Coronary artery (tissue), 2 donors: ENCODE measurements around the gene HSP90AB1.

Experiments
- DNase-seq: peaks from one replicate; pipeline ENCODE4 v3.0.0-alpha.2; 2017; ENCODE audit warnings: low spot score
- H3K27ac ChIP-seq, 2 donors: fragments of 200-600 bp; sonication (generic); one replicate each; pipeline ENCODE4 v1.5.1; 2016 to 2019
- H3K4me3 ChIP-seq: fragments of 200-600 bp; sonication (generic); 2 replicates; pipeline ENCODE4 v1.5.1; 2016; ENCODE audit warnings: mild to moderate bottlenecking, moderate library complexity
- TF ChIP-seq, protein P1 (sequence below): fragments of 200-600 bp; sonication (generic); IDR thresholded peaks from one replicate; pipeline ENCODE4 v1.5.1; 2019; ENCODE audit warnings: antibody characterized with exemption

The HSP90AB1 gene

DNA sequence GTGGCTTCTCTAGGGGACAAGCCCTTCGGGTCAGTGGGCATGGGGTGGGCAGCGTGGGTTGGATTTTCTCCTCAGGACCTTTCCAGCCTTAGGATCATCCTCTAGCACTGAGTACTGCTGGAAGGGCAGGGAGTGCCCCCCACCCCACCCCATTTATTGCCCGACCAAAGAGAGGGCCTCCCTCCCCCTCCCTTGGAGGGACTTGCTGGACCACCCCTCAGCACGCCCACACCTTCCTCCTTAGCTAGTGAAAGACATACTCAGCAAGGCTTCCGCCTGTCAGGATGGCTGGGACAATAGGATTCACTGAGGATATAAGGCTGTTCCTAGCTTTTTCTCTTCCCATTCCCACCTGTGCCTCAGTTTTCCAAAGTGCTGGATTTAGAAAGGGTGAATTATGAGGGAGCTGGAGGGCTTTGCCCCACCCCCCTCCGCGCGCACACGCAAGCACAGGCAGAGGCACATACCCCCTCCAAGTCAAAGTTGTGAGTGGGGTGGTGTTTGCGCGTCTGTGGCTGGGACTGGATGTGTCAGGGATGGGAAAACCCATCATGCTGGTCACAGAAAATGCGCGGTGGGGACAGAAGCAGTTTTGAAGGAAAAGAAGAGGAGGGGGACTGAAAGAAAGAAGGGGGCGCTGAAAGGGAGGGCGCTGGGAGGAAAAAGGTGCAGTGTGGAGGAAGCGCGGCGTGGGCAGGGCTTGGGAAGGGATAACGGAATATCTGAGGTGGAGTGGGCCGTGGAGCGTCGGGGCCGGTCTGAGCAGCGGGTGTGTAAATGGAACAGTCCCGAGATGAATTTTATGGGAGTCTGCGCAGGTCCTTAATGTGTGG is 24.2 kb upstream of the HSP90AB1 start:
- peak overlapping the region; percentile 88 for H3K4me3 ChIP-seq
- TF ChIP-seq, protein P1, sequence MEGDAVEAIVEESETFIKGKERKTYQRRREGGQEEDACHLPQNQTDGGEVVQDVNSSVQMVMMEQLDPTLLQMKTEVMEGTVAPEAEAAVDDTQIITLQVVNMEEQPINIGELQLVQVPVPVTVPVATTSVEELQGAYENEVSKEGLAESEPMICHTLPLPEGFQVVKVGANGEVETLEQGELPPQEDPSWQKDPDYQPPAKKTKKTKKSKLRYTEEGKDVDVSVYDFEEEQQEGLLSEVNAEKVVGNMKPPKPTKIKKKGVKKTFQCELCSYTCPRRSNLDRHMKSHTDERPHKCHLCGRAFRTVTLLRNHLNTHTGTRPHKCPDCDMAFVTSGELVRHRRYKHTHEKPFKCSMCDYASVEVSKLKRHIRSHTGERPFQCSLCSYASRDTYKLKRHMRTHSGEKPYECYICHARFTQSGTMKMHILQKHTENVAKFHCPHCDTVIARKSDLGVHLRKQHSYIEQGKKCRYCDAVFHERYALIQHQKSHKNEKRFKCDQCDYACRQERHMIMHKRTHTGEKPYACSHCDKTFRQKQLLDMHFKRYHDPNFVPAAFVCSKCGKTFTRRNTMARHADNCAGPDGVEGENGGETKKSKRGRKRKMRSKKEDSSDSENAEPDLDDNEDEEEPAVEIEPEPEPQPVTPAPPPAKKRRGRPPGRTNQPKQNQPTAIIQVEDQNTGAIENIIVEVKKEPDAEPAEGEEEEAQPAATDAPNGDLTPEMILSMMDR, result no peak
- peak overlapping the region; percentile 91 to 99 for H3K27ac ChIP-seq
- DNase-seq, result no peak

DNA sequence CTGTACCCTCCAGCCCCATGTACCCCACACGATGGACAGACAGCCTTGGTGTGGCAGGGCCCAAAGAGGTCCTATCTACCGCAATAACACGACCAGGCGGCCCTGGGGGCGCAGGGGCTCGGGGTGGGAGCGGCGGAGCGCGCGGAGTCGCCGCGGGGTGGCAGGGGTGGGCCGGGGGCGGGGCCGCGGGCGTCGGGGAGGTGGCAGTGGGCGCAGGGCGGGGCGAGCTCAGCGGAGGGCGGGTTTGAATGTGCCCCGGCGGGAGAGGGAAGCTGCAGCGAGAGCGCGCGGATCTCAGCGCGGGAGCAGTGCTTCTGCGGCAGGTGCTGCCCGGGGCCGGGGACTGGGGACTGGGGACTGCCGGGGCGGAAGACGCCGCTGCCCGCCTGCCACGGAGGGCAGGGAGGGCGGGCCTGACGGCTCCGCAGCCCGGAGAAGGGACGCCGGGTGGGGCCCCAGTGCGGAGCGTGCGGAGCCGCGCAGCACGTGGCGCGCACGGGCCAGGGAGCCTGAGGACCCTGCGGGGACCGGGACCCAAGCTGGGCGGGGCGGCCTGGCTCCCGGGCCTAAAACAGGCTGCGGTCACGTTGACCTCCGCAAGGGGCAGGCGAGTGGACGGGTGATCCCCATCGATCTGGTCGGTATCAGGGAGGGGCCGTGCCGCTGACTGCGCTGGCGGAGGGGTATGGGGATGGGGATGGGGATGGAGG is 23.4 kb upstream of the HSP90AB1 start, which contains the start of gene SLC29A1:
Gene SLC29A1 (plus strand): TSS at position 277 of the 710 bp plus-strand sequence. CDS start 3,719 bp downstream, outside the sequence.
- peak; percentile 86 for DNase-seq
- peak within 1 kb of the TSS; percentile 88 for H3K4me3 ChIP-seq
- TF ChIP-seq, protein P1, result no peak

DNA sequence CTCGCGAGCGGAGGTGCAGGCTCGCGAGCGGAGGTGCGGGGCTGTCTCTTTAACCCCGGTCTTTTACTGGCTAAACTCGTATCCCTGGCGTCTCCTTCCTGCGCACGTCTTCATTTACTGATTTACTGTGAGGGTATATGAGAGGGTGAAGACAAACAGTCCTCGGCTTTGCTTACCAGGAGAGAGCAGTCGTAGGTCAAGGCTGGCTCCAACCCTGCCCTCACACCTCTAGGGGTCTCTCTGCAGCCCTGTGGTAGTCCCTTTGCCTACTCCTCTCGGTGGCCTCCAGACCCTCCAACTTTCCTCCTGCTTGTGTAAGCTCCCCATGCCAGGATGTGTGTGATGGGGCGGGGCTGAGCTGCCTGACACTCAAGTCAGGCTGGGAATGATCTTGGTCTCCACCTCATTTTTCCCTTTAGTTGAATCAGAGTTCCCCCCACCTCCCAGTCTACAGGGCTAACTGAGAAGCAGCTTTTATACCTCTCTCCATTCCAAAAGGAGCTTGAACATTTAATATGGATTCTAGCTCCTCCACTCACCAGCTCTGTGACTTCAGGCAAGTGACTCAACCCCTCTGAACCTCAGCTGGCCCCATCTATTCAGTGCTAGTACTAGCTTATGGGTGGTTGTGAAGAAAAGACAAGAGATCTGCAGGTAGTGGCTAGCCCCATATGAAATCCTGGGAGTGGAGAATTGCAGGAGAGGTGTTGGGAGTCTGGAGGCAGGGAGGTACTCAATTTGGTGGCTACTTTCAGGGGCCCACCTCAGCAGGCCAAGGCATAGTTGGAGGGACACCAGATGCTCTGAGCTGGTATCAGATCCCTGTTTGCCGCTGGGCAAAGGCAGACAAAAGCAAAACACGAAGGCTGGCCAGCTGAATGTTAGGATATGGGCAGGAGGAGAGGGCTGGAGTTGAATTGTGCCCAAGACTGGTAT is 22.6 kb upstream of the HSP90AB1 start:
- TF ChIP-seq, protein P1, result no peak
- Histone ChIP-seq H3K4me3 (peak overlapping the region; percentile 88), H3K27ac (peak overlapping the region; percentile 91 to 99)
- no peak for DNase-seq

More for the DNA sequence above, 23.4 kb upstream of the HSP90AB1 start, which contains the start of gene SLC29A1:
- peak within 1 kb of the TSS; percentile 91 to 99 for H3K27ac ChIP-seq

DNA sequence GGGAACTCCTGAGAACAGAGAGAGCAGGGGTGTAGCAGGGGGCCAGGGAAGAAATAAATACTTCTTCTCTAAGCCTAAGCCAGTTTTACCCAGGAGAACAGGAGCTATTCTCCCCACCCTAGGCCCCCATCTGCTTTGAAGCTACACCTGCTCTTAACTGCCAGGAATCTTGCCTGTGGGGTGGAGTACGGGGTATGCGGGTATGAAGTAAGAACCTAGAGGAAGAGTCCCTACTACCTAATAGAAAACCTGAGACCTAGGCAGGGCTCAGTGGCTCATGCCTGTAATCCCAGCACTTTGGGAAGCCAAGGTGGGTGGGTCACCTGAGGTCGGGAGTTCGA is 22.0 kb upstream of the HSP90AB1 start:
- H3K4me3 ChIP-seq, result peak overlapping the region; percentile 88
- TF ChIP-seq, protein P1, result no peak
- no peak for DNase-seq
- peak overlapping the region; percentile 91 to 99 for H3K27ac ChIP-seq

DNA sequence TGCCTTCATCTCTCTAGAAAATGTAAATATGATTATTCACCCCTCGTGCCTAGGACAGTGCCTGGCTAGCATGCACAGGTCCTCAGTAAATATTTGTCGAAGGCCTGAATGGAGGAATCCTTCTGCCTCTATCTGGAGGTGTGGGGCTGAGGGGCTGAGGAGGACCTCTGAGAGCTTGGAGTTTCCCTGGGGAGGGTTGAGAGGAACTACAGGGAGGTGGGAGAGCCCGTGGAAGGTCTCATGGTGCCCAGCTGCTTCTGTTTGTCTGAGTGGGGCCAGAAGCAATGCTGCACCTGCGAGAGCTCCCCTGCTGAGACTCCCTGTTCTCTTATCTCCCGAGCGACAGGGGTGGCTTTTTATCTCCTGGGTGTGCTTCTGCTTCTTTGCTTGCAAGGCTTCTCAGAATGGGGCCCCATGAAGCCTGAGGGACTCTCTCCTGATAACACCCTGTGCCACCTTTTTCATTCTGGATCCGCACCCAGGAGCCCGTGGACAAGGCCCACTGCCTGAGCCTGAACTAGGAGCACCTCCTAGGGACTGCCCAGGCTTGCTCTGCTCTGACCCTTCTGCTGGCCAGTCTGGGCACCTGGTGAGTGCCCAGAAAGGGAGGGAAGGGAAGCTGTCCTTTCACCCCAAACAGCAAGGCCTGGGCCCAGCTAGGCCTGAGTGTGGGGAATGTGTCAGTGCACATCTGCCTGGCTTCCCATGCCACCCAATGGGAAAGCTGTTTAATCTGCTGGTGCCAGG is 21.1 kb upstream of the HSP90AB1 start:
- no peak for DNase-seq
- H3K4me3 ChIP-seq, result peak overlapping the region; percentile 15
- TF ChIP-seq, protein P1, result no peak
- peak overlapping the region; percentile 69 to 87 for H3K27ac ChIP-seq
